IPS-20b (cell line): ENCODE measurements around the gene PIGH.

Source experiments
- H3K27ac ChIP-seq: one replicate; pipeline ENCODE4 v1.5.1; 2013; ENCODE audit warnings: low read length
- H3K27me3 ChIP-seq: 2 replicates; pipeline ENCODE4 v1.6.1; 2013; ENCODE audit warnings: mild to moderate bottlenecking, low read length, inconsistent platforms; ENCODE audit not compliant: insufficient read depth
- H3K36me3 ChIP-seq: 2 replicates; pipeline ENCODE4 v1.6.1; 2013; ENCODE audit warnings: low read depth, mild to moderate bottlenecking, inconsistent platforms, low read length, moderate library complexity; ENCODE audit not compliant: insufficient read depth
- H3K4me1 ChIP-seq: 2 replicates; pipeline ENCODE4 v1.6.1; 2013; ENCODE audit warnings: mild to moderate bottlenecking, control low read depth, inconsistent platforms, low read length, moderate library complexity; ENCODE audit not compliant: insufficient read depth
- H3K4me3 ChIP-seq: 2 replicates; pipeline ENCODE4 v1.5.1; 2013; ENCODE audit warnings: mild to moderate bottlenecking, low read length, inconsistent platforms
- H3K9ac ChIP-seq: 2 replicates; pipeline ENCODE4 v1.6.1; 2013; ENCODE audit warnings: low read depth, mild to moderate bottlenecking, inconsistent platforms, low read length, moderate library complexity
- H3K9me3 ChIP-seq: 2 replicates; pipeline ENCODE4 v1.6.1; 2013; ENCODE audit warnings: mild to moderate bottlenecking, low read depth, low read length, inconsistent platforms; ENCODE audit not compliant: insufficient read depth

Gene PIGH

GRCh38 chr14:67580336-67581171 lies 19.5 kb downstream of the PIGH start:
- H3K9me3 ChIP-seq = no peaks in the 10 kb centered on the region
- H3K27me3 ChIP-seq = no peaks in the 10 kb centered on the region
- H3K27ac ChIP-seq = no peak overlapping the region
- H3K4me1 ChIP-seq = no peaks in the 10 kb centered on the region
- H3K9ac ChIP-seq = no peak overlapping the region
- no peak overlapping the region for H3K4me3 ChIP-seq
- H3K36me3 ChIP-seq = peaks cover 78% of the 10 kb centered on the region

- Histone ChIP-seq H3K9me3 (no peaks in the 10 kb centered on the region), H3K4me1 (no peaks in the 10 kb centered on the region), H3K4me3 (no peak overlapping the region), H3K9ac (no peak overlapping the region), H3K27me3 (no peaks in the 10 kb centered on the region), H3K36me3 (peaks cover 80% of the 10 kb centered on the region), H3K27ac (no peak overlapping the region)
Measured at GRCh38 chr14:67579636-67580035, 20.4 kb downstream of the PIGH start.

- no peaks in the 10 kb centered on the region for H3K27me3 ChIP-seq
- H3K9ac ChIP-seq = no peak overlapping the region
- no peak overlapping the region for H3K27ac ChIP-seq
- no peak overlapping the region for H3K4me3 ChIP-seq
- H3K9me3 ChIP-seq = no peaks in the 10 kb centered on the region
- peaks cover 75% of the 10 kb centered on the region for H3K36me3 ChIP-seq
- H3K4me1 ChIP-seq = no peaks in the 10 kb centered on the region
Measured at GRCh38 chr14:67579040-67579439, 21.0 kb downstream of the PIGH start.

- no peak overlapping the region for H3K4me3 ChIP-seq
- H3K4me1 ChIP-seq = no peaks in the 10 kb centered on the region
- no peaks in the 10 kb centered on the region for H3K9me3 ChIP-seq
- H3K27me3 ChIP-seq = no peaks in the 10 kb centered on the region
- H3K36me3 ChIP-seq = peaks cover 67% of the 10 kb centered on the region
- H3K9ac ChIP-seq = no peak overlapping the region
- no peak overlapping the region for H3K27ac ChIP-seq
Measured at GRCh38 chr14:67577909-67578749, 21.9 kb downstream of the PIGH start.

- no peaks in the 10 kb centered on the region for H3K9me3 ChIP-seq
- H3K27me3 ChIP-seq = no peaks in the 10 kb centered on the region
- no peak overlapping the region for H3K27ac ChIP-seq
- peaks cover 64% of the 10 kb centered on the region for H3K36me3 ChIP-seq
- no peak overlapping the region for H3K4me3 ChIP-seq
- no peaks in the 10 kb centered on the region for H3K4me1 ChIP-seq
- no peak overlapping the region for H3K9ac ChIP-seq
Measured at GRCh38 chr14:67577181-67577808, 22.8 kb downstream of the PIGH start.

- H3K36me3 ChIP-seq = peaks cover 55% of the 10 kb centered on the region
- H3K27ac ChIP-seq = no peak overlapping the region
- no peak overlapping the region for H3K4me3 ChIP-seq
- no peak overlapping the region for H3K9ac ChIP-seq
- no peaks in the 10 kb centered on the region for H3K27me3 ChIP-seq
- H3K4me1 ChIP-seq = no peaks in the 10 kb centered on the region
- no peaks in the 10 kb centered on the region for H3K9me3 ChIP-seq
Measured at GRCh38 chr14:67576216-67576955, 23.7 kb downstream of the PIGH start.

- H3K4me3 ChIP-seq = no peak overlapping the region
- peaks cover 51% of the 10 kb centered on the region for H3K36me3 ChIP-seq
Measured at GRCh38 chr14:67575684-67576083, 24.4 kb downstream of the PIGH start.

GRCh38 chr14:67574806-67575205 lies 25.3 kb downstream of the PIGH start:
- H3K27me3 ChIP-seq = no peaks in the 10 kb centered on the region
- H3K9ac ChIP-seq = no peak overlapping the region
- H3K4me1 ChIP-seq = no peaks in the 10 kb centered on the region
- no peaks in the 10 kb centered on the region for H3K9me3 ChIP-seq
- no peak overlapping the region for H3K27ac ChIP-seq
- H3K36me3 ChIP-seq = peaks cover 43% of the 10 kb centered on the region
- no peak overlapping the region for H3K4me3 ChIP-seq

More at GRCh38 chr14:67575684-67576083, 24.4 kb downstream of the PIGH start:
- no peak overlapping the region for H3K9ac ChIP-seq
- H3K27ac ChIP-seq = no peak overlapping the region
- no peaks in the 10 kb centered on the region for H3K27me3 ChIP-seq
- H3K4me1 ChIP-seq = no peaks in the 10 kb centered on the region
- no peaks in the 10 kb centered on the region for H3K9me3 ChIP-seq

- Histone ChIP-seq H3K9me3 (no peaks in the 10 kb centered on the region), H3K36me3 (peaks cover 36% of the 10 kb centered on the region), H3K4me1 (no peaks in the 10 kb centered on the region), H3K4me3 (no peak overlapping the region), H3K9ac (no peak overlapping the region), H3K27me3 (no peaks in the 10 kb centered on the region), H3K27ac (no peak overlapping the region)
Measured at GRCh38 chr14:67574156-67574555, 25.9 kb downstream of the PIGH start.

GRCh38 chr14:67573228-67574010 lies 26.6 kb downstream of the PIGH start:
- no peaks in the 10 kb centered on the region; the same call in 1 of the 2 replicates for H3K4me1 ChIP-seq
- no peaks in the 10 kb centered on the region for H3K9me3 ChIP-seq
- H3K27ac ChIP-seq = no peak overlapping the region
- peaks cover 29% of the 10 kb centered on the region for H3K36me3 ChIP-seq
- H3K9ac ChIP-seq = no peak overlapping the region
- H3K4me3 ChIP-seq = no peak overlapping the region
- no peaks in the 10 kb centered on the region for H3K27me3 ChIP-seq
